ENCODE measurements around the gene MAP4K5.

MAP4K5 gene

GRCh38 chr14:50541159-50541567 is 8.8 kb upstream of the MAP4K5 start:
- TF ChIP-seq GATA3 (IDR thresholded peaks at IDR 0.05; ENCODE audit: low read depth, low read length) (no peak), GATA2 (IDR thresholded peaks at IDR 0.05; ENCODE audit: low read depth, low read length) (no peak)

- TF ChIP-seq GATA3 (IDR thresholded peaks at IDR 0.05; ENCODE audit: low read depth, low read length) (no peak), GATA2 (IDR thresholded peaks at IDR 0.05; ENCODE audit: low read depth, low read length) (no peak)
Observed at GRCh38 chr14:50539051-50539450, 6.7 kb upstream of the MAP4K5 start.

GRCh38 chr14:50534997-50535396 is 2.6 kb upstream of the MAP4K5 start:
- TF ChIP-seq GATA3 (IDR thresholded peaks at IDR 0.05; ENCODE audit: low read depth, low read length), result no peak

GRCh38 chr14:50534416-50534815 is 2.0 kb upstream of the MAP4K5 start:
- no peak for TF ChIP-seq GATA2 (IDR thresholded peaks at IDR 0.05; ENCODE audit: low read depth, low read length)
- no peak for TF ChIP-seq GATA3 (IDR thresholded peaks at IDR 0.05; ENCODE audit: low read depth, low read length)

GRCh38 chr14:50533806-50534205 is 1.4 kb upstream of the MAP4K5 start:
- TF ChIP-seq GATA3 (IDR thresholded peaks at IDR 0.05; ENCODE audit: low read depth, low read length), result no peak
- no peak for TF ChIP-seq GATA2 (IDR thresholded peaks at IDR 0.05; ENCODE audit: low read depth, low read length)

- TF ChIP-seq GATA3 (IDR thresholded peaks at IDR 0.05; ENCODE audit: low read depth, low read length), result no peak
- no peak for TF ChIP-seq GATA2 (IDR thresholded peaks at IDR 0.05; ENCODE audit: low read depth, low read length)
Observed at GRCh38 chr14:50533241-50533705, 904 bp upstream of the MAP4K5 start.

GRCh38 chr14:50531595-50532501 is 521 bp downstream of the MAP4K5 start:
- TF ChIP-seq GATA2 (IDR thresholded peaks at IDR 0.05; ENCODE audit: low read depth, low read length) (no peak), GATA3 (IDR thresholded peaks at IDR 0.05; ENCODE audit: low read depth, low read length) (no peak)

GRCh38 chr14:50530794-50531365 is 1.5 kb downstream of the MAP4K5 start:
- TF ChIP-seq GATA2 (IDR thresholded peaks at IDR 0.05; ENCODE audit: low read depth, low read length) (no peak), GATA3 (IDR thresholded peaks at IDR 0.05; ENCODE audit: low read depth, low read length) (no peak)

GRCh38 chr14:50530358-50530757 is 2.0 kb downstream of the MAP4K5 start:
- TF ChIP-seq GATA3 (IDR thresholded peaks at IDR 0.05; ENCODE audit: low read depth, low read length) (no peak), GATA2 (IDR thresholded peaks at IDR 0.05; ENCODE audit: low read depth, low read length) (no peak)

GRCh38 chr14:50529288-50530179 is 2.8 kb downstream of the MAP4K5 start:
- TF ChIP-seq GATA2 (IDR thresholded peaks at IDR 0.05; ENCODE audit: low read depth, low read length) (0 out of 2 replicates have a peak, but pooled peaks have one; percentile 26), GATA3 (IDR thresholded peaks at IDR 0.05; ENCODE audit: low read depth, low read length) (no peak)

- no peak for TF ChIP-seq GATA3 (IDR thresholded peaks at IDR 0.05; ENCODE audit: low read depth, low read length)
Observed at GRCh38 chr14:50528000-50528399, 4.4 kb downstream of the MAP4K5 start.

- TF ChIP-seq GATA3 (IDR thresholded peaks at IDR 0.05; ENCODE audit: low read depth, low read length) (no peak), GATA2 (IDR thresholded peaks at IDR 0.05; ENCODE audit: low read depth, low read length) (no peak; the same call in 1 of the 2 replicates)
Observed at GRCh38 chr14:50524731-50525515, 7.4 kb downstream of the MAP4K5 start.

- TF ChIP-seq GATA3 (IDR thresholded peaks at IDR 0.05; ENCODE audit: low read depth, low read length) (no peak), GATA2 (IDR thresholded peaks at IDR 0.05; ENCODE audit: low read depth, low read length) (no peak)
Observed at GRCh38 chr14:50524060-50524459, 8.3 kb downstream of the MAP4K5 start.

Measured in SH-SY5Y (cell line).